Cardiac septum (tissue), 1 donor: ENCODE results near the gene LHX1. TPM values are rescaled to one million over a fixed set of nuclear protein-coding genes. Genes with fewer than 3 reads are reported as not detected.

Experiments used
- DNase-seq: peaks from one replicate; pipeline ENCODE4 v3.0.0-alpha.2; 2020; ENCODE audit warnings: low spot score
- intact Hi-C: fragments of 100-400 bp; cut with DNase I; formaldehyde crosslinking; loops from one replicate; pipeline ENCODE4 v1.14.0; 2022
- total RNA-seq: library from RNA; stranded (reverse); fragmentation: NEBNext Ultra II Directional; extraction: Animal tissue kit (Norgen Biotek cat#: 25700); gene quantifications from one replicate; pipeline ENCODE4 v1.2.1, GENCODE V29; 2021
- donor health status: DM: no; HTN: no; CAD: no.

LHX1 gene
- total RNA-seq, 1 donor from 2014 or later: not detected

- intact Hi-C loops: no loop called here
- DNase-seq: peak; percentile 64
These were observed 747 bp upstream of the LHX1 start for GRCh38 chr17:36936455-36937000.

- no peak for DNase-seq
- intact Hi-C loops: no loop called here
These were observed 787 bp downstream of the LHX1 start for GRCh38 chr17:36937959-36938565.

GRCh38 chr17:36938566-36939051 lies 1.3 kb downstream of the LHX1 start:
- intact Hi-C loops: no loop called here
- DNase-seq: no peak

GRCh38 chr17:36939052-36939801 lies 2.0 kb downstream of the LHX1 start:
- DNase-seq: no peak
- intact Hi-C loops: no loop called here

- DNase-seq: no peak
- intact Hi-C loops: no loop called here
These were observed 2.6 kb downstream of the LHX1 start for GRCh38 chr17:36939802-36940312.

- intact Hi-C loops: no loop called here
- DNase-seq: no peak
These were observed 3.3 kb downstream of the LHX1 start for GRCh38 chr17:36940313-36941264.

- intact Hi-C loops: no loop called here
- no peak for DNase-seq
These were observed 4.2 kb downstream of the LHX1 start for GRCh38 chr17:36941265-36942010.

- intact Hi-C loops: no loop called here
- no peak for DNase-seq
These were observed 4.8 kb downstream of the LHX1 start for GRCh38 chr17:36942019-36942599.

GRCh38 chr17:36942631-36943125 lies 5.4 kb downstream of the LHX1 start:
- DNase-seq: no peak
- intact Hi-C loops: no loop called here

GRCh38 chr17:36943250-36944191 lies 6.2 kb downstream of the LHX1 start:
- intact Hi-C loops: no loop called here
- DNase-seq: no peak

GRCh38 chr17:36944553-36944952 lies 7.3 kb downstream of the LHX1 start:
- intact Hi-C loops: no loop called here
- no peak for DNase-seq

GRCh38 chr17:36945140-36945539 lies 7.9 kb downstream of the LHX1 start:
- intact Hi-C loops: loop anchor here (5.0 kb wide), 1 partner anchor 343 kb away; the partner anchor contains the start of gene MRM1
- no peak for DNase-seq

- intact Hi-C loops: loop anchor here (5.0 kb wide), 1 partner anchor 344 kb away; the partner anchor contains the start of gene MRM1
These were observed 8.9 kb downstream of the LHX1 start for GRCh38 chr17:36945959-36946725.

GRCh38 chr17:36946726-36947091 lies 9.4 kb downstream of the LHX1 start:
- intact Hi-C loops: loop anchor here (5.0 kb wide), 1 partner anchor 344 kb away; the partner anchor contains the start of gene MRM1

More at GRCh38 chr17:36945959-36946725, 8.9 kb downstream of the LHX1 start:
- DNase-seq: no peak

GRCh38 chr17:36947922-36948716 lies 10.8 kb downstream of the LHX1 start:
- intact Hi-C loops: loop anchor here (5.0 kb wide), 1 partner anchor 346 kb away; the partner anchor contains the start of gene MRM1
- DNase-seq: no peak

More at GRCh38 chr17:36946726-36947091, 9.4 kb downstream of the LHX1 start:
- DNase-seq: no peak
